HEK293T (cell line): ENCODE results near the gene TUBA8.
"Not testable (repeated sequence)": the region's sequence is repeated elsewhere in the genome, so short reads cannot be mapped to it uniquely, and the experiment has no call there.

Source experiments
- CTCF ChIA-PET: fragments of 350-600 bp; formaldehyde crosslinking; extraction: SDS; loops from one replicate; lab custom pipeline; 2021; ENCODE audit warnings: antibody characterized with exemption, inconsistent platforms; lab: Yijun Ruan, JAX
- POLR2A ChIA-PET: fragments of 350-600 bp; formaldehyde crosslinking; extraction: SDS; loops from one replicate; lab custom pipeline; 2020; ENCODE audit warnings: antibody characterized with exemption, inconsistent platforms; lab: Yijun Ruan, JAX
- DNase-seq: peaks from one replicate; pipeline ENCODE4 v3.0.0; 2012; ENCODE audit warnings: mixed read lengths; ENCODE audit errors: extremely low spot score
- ARNT ChIP-seq: fragments of 450-650 bp; IDR thresholded peaks from 2 replicates; pipeline ENCODE4 v1.6.1; 2017; ENCODE audit warnings: mild to moderate bottlenecking
- BHLHE40 ChIP-seq: fragments of 450-650 bp; IDR thresholded peaks from 2 replicates; pipeline ENCODE4 v1.6.1; 2016; ENCODE audit warnings: mild to moderate bottlenecking, moderate library complexity, borderline replicate concordance
- CTBP1 ChIP-seq: fragments of 450-650 bp; IDR thresholded peaks from 2 replicates; pipeline ENCODE4 v1.6.1; 2016; ENCODE audit warnings: borderline replicate concordance
- ELF4 ChIP-seq: fragments of 450-650 bp; IDR thresholded peaks from 2 replicates; pipeline ENCODE4 v1.6.1; 2017; ENCODE audit warnings: antibody characterized with exemption
- FOXA1 ChIP-seq: fragments of 450-650 bp; IDR thresholded peaks from 2 replicates; pipeline ENCODE4 v1.6.1; 2016; ENCODE audit warnings: mild to moderate bottlenecking
- FOXK2 ChIP-seq: fragments of 450-650 bp; IDR thresholded peaks from 2 replicates; pipeline ENCODE4 v1.6.1; 2016; ENCODE audit warnings: mild to moderate bottlenecking
- FOXM1 ChIP-seq: fragments of 450-650 bp; IDR thresholded peaks from 2 replicates; pipeline ENCODE4 v1.6.1; 2017; ENCODE audit warnings: mild to moderate bottlenecking, borderline replicate concordance
- HDGF ChIP-seq: fragments of 450-650 bp; IDR thresholded peaks from 2 replicates; pipeline ENCODE4 v1.6.1; 2017; ENCODE audit warnings: antibody characterized with exemption, borderline replicate concordance
- L3MBTL2 ChIP-seq: fragments of 450-650 bp; conservative IDR thresholded peaks from 2 replicates; pipeline ENCODE4 v1.6.1; 2016; ENCODE audit warnings: mild to moderate bottlenecking
- LEF1 ChIP-seq: fragments of 450-650 bp; IDR thresholded peaks from 2 replicates; pipeline ENCODE4 v1.6.1; 2017; ENCODE audit warnings: mild to moderate bottlenecking, borderline replicate concordance
- NFRKB ChIP-seq: fragments of 450-650 bp; IDR thresholded peaks from 2 replicates; pipeline ENCODE4 v1.6.1; 2016; ENCODE audit warnings: mild to moderate bottlenecking, moderate library complexity
- PKNOX1 ChIP-seq: fragments of 450-650 bp; IDR thresholded peaks from 2 replicates; pipeline ENCODE4 v1.6.1; 2016
- SP1 ChIP-seq: fragments of 450-650 bp; IDR thresholded peaks from 2 replicates; pipeline ENCODE4 v1.6.1; 2017
- SUZ12 ChIP-seq: fragments of 450-650 bp; IDR thresholded peaks from 2 replicates; pipeline ENCODE4 v1.6.1; 2016; ENCODE audit warnings: mild to moderate bottlenecking
- TARDBP ChIP-seq: fragments of 450-650 bp; IDR thresholded peaks from 2 replicates; pipeline ENCODE4 v1.6.1; 2016
- ZNF384 ChIP-seq: fragments of 450-650 bp; IDR thresholded peaks from 2 replicates; pipeline ENCODE4 v1.6.1; 2016

TUBA8 gene

GRCh38 chr22:18120857-18121256 is 10.2 kb downstream of the TUBA8 start:
- CTCF ChIA-PET = no interaction called here
- POLR2A ChIA-PET = no interaction called here

GRCh38 chr22:18121506-18121905 is 10.9 kb downstream of the TUBA8 start:
- no peak for DNase-seq
- POLR2A ChIA-PET = interaction anchor here (0.7 kb wide), 1 partner anchor 28 kb away, joined by 3 read pairs; no protein-coding TSS in a partner anchor
- TF ChIP-seq SUZ12 = no peak
- no peak for TF ChIP-seq L3MBTL2
- TF ChIP-seq ZNF384 = no peak
- TF ChIP-seq SP1 = no peak
- TF ChIP-seq FOXM1 = no peak
- TF ChIP-seq CTBP1 = no peak
- TF ChIP-seq FOXK2 = no peak
- TF ChIP-seq BHLHE40 = no peak
- no peak for TF ChIP-seq LEF1
- no peak for TF ChIP-seq PKNOX1
- TF ChIP-seq ARNT = no peak
- no peak for TF ChIP-seq TARDBP
- TF ChIP-seq HDGF = no peak
- TF ChIP-seq NFRKB = no peak
- CTCF ChIA-PET = no interaction called here

More at GRCh38 chr22:18120857-18121256, 10.2 kb downstream of the TUBA8 start:
- no peak for DNase-seq
- TF ChIP-seq TARDBP = no peak
- TF ChIP-seq NFRKB = no peak
- no peak for TF ChIP-seq LEF1

GRCh38 chr22:18121954-18122554 is 11.4 kb downstream of the TUBA8 start:
- ChIA-PET CTCF (no interaction called here), POLR2A (interaction anchor here (0.7 kb wide), 1 partner anchor 27 kb away, joined by 3 read pairs; no protein-coding TSS in a partner anchor)
- TF ChIP-seq ZNF384 = no peak
- no peak for TF ChIP-seq FOXK2
- no peak for TF ChIP-seq ARNT
- TF ChIP-seq FOXA1 = no peak
- no peak for TF ChIP-seq ELF4
- no peak for TF ChIP-seq SUZ12
- no peak for TF ChIP-seq L3MBTL2
- no peak for DNase-seq

GRCh38 chr22:18123476-18124025 is 12.9 kb downstream of the TUBA8 start:
- DNase-seq, CTCF ChIA-PET: not testable (repeated sequence)
- POLR2A ChIA-PET = interaction anchor here (0.7 kb wide), 1 partner anchor 46 kb away, joined by 3 read pairs; the partner anchor contains the start of gene PEX26

- no peak for DNase-seq
- ChIA-PET POLR2A (no interaction called here), CTCF (no interaction called here)
- TF ChIP-seq L3MBTL2 (no peak), BHLHE40 (no peak), ZNF384 (no peak), CTBP1 (no peak), SP1 (no peak), PKNOX1 (no peak), NFRKB (no peak), LEF1 (no peak), FOXA1 (no peak), FOXM1 (no peak), ARNT (no peak), SUZ12 (no peak), HDGF (no peak)
Measured at GRCh38 chr22:18126606-18127005, 16.0 kb downstream of the TUBA8 start.

- no peak for DNase-seq
- CTCF ChIA-PET = no interaction called here
- TF ChIP-seq ZNF384 = no peak
- TF ChIP-seq ELF4 = no peak
- no peak for TF ChIP-seq FOXK2
- no peak for TF ChIP-seq HDGF
- no peak for TF ChIP-seq FOXA1
- TF ChIP-seq CTBP1 = no peak
- TF ChIP-seq TARDBP = no peak
- no peak for TF ChIP-seq BHLHE40
- TF ChIP-seq LEF1 = no peak
- no peak for TF ChIP-seq ARNT
Measured at GRCh38 chr22:18130018-18130417, 19.4 kb downstream of the TUBA8 start.

GRCh38 chr22:18130699-18131429 is 20.3 kb downstream of the TUBA8 start:
- no peak for DNase-seq
- CTCF ChIA-PET = no interaction called here
- POLR2A ChIA-PET = no interaction called here
- TF ChIP-seq TARDBP (no peak), HDGF (no peak), LEF1 (no peak), ELF4 (no peak), FOXM1 (no peak), FOXA1 (no peak), NFRKB (no peak), ZNF384 (no peak), L3MBTL2 (no peak), SUZ12 (no peak), SP1 (no peak), ARNT (no peak), PKNOX1 (no peak), CTBP1 (no peak), BHLHE40 (no peak), FOXK2 (no peak)

More at GRCh38 chr22:18130018-18130417, 19.4 kb downstream of the TUBA8 start:
- POLR2A ChIA-PET = no interaction called here
